ENCODE data around the gene TMEM183A. TPM values are rescaled to one million over a fixed set of nuclear protein-coding genes. Genes with fewer than 3 reads are reported as not detected.

TMEM183A gene, protein sequence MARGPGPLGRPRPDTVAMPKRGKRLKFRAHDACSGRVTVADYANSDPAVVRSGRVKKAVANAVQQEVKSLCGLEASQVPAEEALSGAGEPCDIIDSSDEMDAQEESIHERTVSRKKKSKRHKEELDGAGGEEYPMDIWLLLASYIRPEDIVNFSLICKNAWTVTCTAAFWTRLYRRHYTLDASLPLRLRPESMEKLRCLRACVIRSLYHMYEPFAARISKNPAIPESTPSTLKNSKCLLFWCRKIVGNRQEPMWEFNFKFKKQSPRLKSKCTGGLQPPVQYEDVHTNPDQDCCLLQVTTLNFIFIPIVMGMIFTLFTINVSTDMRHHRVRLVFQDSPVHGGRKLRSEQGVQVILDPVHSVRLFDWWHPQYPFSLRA
- 70.7 and 77.9 TPM in 2 replicates for total RNA-seq

DNA sequence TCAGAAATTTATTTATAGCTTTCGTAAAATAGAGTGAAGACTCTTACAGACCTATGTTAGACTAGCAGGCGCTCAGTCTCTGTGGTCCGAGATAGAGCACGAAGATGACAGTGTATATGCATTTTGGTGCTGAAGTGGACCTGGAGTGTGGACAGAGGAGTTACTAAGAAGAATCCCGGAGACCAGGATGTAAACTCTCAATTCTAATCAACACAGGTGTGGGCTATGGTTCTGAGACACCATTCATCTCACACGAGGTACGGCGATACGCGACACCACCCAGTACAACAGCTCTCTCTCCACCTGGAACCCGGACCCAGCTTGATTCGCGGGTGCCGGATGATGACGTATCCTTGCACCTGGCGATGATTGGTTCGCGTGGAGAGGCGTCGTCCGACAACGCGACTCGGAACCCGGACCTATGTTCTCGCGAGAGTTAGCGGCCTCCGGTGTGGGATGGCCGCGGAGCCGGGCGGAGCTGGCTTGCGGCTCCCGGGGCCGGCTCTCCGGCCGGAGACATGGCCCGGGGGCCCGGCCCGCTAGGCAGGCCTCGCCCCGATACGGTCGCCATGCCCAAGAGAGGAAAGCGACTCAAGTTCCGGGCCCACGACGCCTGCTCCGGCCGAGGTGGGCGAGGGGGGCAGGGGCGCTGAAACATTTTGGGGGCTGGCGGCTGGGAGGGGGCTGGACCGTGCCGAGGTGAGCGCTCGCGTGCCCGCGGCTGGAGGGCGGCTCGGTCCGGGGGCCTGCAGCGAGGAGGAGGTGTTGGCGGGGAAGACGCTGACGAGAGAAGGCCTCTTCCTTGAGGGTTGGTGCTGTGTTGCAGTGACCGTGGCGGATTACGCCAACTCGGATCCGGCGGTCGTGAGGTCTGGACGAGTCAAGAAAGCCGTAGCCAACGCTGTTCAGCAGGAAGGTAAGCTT lies at the start of gene TMEM183A:
TSS of gene TMEM183A (plus strand) at position 427 of the 924 bp plus-strand sequence. CDS start at position 519, 92 bp downstream.

DNA sequence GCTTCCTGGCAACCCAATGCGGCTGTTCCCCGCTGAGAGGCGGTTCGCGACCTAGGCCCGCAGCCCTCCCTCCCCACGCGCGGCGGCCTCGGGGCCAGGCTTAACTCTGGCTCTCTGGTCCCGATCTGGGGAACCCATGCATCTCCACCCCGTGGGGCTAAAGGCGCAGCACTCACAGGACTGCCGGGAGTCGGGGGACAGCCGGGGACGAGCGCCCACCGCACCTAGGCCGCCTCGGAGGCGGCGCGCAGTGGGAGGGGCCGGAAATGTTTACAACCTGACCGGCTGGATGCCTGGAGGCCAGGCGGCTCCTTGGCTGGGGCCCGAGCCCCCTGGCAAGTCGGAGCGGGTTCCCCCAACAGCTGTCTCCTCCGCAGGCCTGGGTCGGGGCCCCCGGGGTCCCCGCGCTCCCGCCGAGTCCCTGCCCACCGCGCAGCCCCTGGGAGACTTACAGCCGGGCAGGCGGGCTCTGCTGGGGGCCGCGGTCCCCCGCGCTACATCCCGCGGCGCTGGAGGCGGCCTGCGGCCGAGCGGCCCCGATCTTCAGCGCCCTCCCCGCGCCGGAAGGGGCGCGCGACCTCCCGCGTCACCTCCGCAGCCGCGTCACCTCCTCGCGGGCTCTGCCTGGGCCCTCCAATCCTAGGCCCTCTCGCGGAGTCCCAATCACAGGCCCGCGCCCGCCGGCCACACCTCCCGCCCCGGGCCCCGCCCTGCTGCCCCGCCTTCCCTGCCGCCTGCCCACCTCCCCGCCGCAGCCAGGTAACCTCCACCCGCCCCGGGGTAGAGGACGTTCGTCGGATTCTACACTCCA lies 49.2 kb upstream of the TMEM183A start, which contains the start of gene ADIPOR1:
TSS of gene ADIPOR1 (minus strand) at position 580 of the 811 bp plus-strand sequence. CDS start 7,242 bp downstream, outside the sequence.

DNA sequence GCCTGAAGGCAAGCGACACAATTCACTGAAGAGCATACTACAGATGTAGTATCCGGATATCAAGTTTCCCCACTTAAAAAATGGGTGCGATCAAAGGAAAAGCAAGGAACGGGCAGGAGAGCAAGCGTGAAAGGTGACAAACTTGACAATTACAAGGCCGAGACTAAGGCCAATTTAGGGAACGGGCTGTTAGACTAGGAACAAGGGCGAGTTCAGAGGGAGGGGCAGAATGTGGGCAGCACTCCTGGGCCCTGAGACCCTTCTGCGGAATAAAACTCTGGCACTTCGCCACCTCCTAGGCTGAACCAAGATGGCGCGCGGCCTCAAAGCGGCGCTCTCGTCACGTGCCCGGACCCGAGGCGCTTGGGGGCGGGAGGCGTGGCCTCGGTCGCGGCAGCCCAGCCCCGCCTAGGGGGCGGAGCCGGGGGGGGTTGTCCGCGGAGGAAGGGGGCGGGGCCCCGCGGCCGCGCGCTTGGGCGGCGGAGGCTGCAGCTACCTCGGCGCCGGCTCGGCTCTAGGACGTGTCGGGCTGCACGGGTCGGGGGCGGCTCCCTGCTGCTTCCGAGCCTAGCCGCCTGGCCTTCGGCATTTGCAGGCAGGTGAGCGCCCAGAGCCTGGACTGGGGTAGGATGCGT lies 19.0 kb downstream of the TMEM183A start, which contains the start of gene PPFIA4:
TSS of gene PPFIA4 (plus strand) at position 461 of the 635 bp plus-strand sequence. CDS start 12,518 bp downstream, outside the sequence.

Other genes starting within 250 kb of the TMEM183A start
- 27.5 and 40.5 TPM in 2 replicates for gene KDM5B, start 199.0 kb upstream of the TMEM183A start, total RNA-seq
- 0.47 TPM in 1 of 2 replicates, not detected in the other for gene PCAT6, start 196.4 kb upstream of the TMEM183A start, total RNA-seq
- gene RABIF, start 118.2 kb upstream of the TMEM183A start, total RNA-seq = 6.3 and 7.3 TPM in 2 replicates
- 23.5 and 24.4 TPM in 2 replicates for gene KLHL12, start 80.1 kb upstream of the TMEM183A start, total RNA-seq
- gene ADIPOR1, start 49.1 kb upstream of the TMEM183A start, total RNA-seq = 146 and 152 TPM in 2 replicates
- gene CYB5R1, start 40.1 kb upstream of the TMEM183A start, total RNA-seq = 86.1 and 106 TPM in 2 replicates
- gene PPFIA4, start 19.1 kb downstream of the TMEM183A start, total RNA-seq = 0.15 and 0.16 TPM in 2 replicates
- gene MYOG, start 78.6 kb downstream of the TMEM183A start, total RNA-seq = not detected in 2 replicates
- gene ADORA1, start 120.4 kb downstream of the TMEM183A start, total RNA-seq = 0.31 TPM in 1 of 2 replicates, not detected in the other
- gene MYBPH, start 168.5 kb downstream of the TMEM183A start, total RNA-seq = not detected in 2 replicates
- 0.27 TPM in 1 of 2 replicates, not detected in the other for gene CHI3L1, start 179.3 kb downstream of the TMEM183A start, total RNA-seq
- gene CHIT1, start 222.3 kb downstream of the TMEM183A start, total RNA-seq = not detected in 2 replicates